Measurements from ENCODE around the gene PRKRA.
"Not testable (repeated sequence)": the region's sequence is repeated elsewhere in the genome, so short reads cannot be mapped to it uniquely, and the experiment has no call there.

PRKRA gene

GRCh38 chr2:178457390-178457886, 6.5 kb upstream of the PRKRA start:
- DNase-seq: no peak

- peak in 2 of 14 donors; percentile 2 to 3 for DNase-seq
Measured at GRCh38 chr2:178455947-178456346, 5.0 kb upstream of the PRKRA start.

GRCh38 chr2:178452870-178453269, 1.9 kb upstream of the PRKRA start:
- no peak for DNase-seq

GRCh38 chr2:178452334-178452733, 1.4 kb upstream of the PRKRA start:
- no peak for DNase-seq

GRCh38 chr2:178450524-178450773, 526 bp downstream of the PRKRA start:
- peak in 1 of 14 donors; percentile 59 for DNase-seq

DNA sequence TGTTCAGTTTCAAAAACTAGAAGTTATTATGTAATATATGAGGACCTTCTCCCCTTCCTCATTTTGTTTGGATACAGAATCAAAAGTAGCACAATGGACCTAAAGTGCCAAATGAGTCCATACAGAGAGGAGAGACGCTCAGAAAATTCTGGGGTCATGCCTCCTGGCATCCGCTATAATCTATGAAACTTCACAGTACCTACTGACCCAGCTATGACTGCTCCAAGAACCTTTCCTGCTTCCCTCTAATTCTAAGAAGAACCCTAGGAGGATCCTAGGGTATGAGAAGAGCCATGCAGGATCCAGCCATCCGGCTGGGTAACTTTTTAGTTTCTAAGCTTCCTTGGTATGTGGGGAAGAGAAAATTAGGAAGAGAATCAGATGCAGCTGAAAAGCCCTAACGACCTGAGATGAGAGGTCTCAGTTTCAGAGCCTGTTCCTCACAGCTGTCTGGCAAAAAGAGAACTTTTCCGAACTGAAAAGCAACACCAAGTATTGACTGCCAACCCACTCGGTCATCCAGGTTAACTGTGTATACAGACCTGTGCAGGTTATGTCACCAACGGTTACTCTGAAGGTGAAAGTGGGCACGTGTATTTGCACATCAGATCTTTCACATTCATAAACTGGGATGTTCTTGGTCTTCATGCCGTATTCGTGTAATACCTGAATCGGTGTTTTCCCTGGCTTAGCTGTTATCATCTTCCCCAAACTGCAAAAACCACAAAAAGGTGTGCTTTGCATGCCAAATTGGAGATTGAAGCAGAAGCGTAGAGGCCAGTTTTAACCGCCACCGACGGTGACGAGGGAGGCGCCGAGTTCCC, 1.1 kb downstream of the PRKRA start:
- peak in 4 of 14 donors; percentile 16 to 47 (median 22) for DNase-seq

DNA sequence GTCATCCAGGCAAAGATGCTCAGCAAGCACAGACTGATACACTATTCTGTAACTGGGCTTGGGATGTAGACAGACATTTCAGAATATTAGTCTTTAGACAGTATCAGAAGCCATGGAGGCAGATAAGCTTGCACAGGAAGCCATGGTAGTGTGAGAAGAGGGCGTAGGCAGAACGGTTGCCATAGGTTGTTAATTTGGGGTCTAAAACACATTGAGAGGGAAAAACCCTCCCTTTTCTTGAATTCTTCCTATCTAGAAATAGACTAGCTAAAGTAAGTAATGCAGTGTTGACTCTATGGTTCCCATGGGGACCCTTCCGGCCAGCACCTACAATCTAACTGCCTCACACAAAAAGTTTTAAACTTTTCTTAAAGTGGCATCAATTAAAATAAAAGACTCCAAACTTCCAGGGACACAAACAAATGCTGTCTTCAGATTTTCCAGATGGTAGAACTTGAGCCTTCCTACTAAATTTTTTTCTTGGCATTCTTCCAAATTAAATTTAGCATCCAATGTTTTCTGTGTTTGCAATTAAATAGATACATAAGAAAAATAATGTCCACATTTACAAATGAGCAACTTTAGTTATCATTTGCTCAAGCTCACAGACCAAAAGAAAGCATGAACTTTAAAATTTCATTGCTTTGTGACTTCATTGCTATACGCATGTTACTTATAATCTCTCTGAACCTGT, 1.9 kb downstream of the PRKRA start:
- no peak for DNase-seq

DNA sequence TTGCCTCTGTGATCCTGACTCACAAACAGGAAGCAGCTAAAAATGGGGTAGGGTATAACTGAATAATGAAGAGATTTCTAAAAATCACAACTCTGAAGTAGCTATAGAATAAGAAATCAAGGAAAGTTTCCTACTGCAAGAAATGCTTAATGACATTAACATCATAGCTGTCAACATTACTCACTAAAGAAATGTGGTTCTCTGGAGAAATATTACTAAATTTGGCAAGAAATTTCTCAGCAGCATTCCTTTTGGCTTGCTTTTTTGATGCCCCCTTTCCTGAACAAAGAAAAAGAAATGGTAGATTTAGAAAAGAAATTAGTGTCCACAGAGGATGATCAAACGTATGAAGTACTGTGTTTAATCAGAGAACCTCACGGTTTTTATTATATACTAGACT, 9.5 kb downstream of the PRKRA start:
- no peak for DNase-seq

GRCh38 chr2:178436662-178437061, 14.3 kb downstream of the PRKRA start:
- DNase-seq: no peak

DNA sequence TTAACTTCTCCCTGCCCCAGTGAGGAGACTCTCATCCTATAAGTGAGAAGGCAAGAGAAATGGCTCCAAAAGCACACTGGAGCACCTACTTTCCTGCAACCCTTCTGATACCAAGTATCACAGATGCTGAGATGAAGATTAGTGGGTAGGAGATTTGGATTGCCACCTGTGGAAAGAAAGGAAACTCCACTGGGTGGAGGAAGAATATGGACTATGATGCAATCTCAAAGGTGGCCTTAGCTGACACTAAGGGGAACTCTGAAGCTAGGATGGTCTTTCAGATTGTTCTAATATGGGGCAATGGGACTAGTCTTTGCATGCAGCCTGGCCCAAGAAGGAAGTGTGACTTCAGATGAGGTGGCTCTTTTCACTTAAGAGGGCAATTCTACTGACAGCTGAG, 21.6 kb downstream of the PRKRA start:
- DNase-seq: no peak

GRCh38 chr2:178428396-178428806, 22.6 kb downstream of the PRKRA start:
- DNase-seq: no peak

DNA sequence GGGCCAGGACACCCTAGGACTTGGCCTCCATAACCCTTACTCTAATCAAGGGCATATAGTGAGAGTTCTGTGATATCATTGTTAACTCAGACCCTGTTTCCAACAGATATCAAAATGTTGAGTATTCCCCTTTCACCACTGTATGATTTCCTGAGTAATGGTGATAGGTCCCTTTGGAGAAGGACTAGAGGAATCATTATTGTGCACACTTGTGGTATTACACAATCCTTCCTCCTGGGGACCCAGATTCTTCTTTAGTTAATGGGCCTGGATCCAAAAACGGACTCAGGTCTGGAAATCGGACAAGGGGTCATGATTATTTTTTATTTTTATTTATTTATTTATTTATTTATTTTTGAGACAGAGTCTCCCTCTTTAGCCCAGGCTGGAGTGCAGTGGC, 23.5 kb downstream of the PRKRA start:
- DNase-seq: no peak

DNA sequence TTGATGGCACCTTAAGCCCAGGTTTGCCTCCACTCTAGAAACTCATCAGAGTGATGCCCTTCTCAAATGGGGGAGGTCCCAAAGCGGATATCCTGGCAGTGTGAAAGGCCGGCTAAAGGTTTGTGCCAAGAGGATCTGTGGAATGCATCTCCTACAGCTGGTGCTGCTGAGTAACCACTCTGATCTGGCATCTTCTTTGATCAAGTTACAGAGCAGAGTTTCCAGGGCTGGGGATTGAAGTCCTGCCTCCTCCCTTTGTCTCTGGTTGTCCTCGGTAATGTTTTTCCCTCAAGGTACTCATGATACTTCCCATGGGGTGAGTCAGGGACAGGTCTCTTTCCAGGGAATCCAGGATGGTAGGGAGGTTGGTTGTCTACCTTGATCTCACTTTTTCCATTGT, 24.6 kb downstream of the PRKRA start:
- DNase-seq: no peak

DNA sequence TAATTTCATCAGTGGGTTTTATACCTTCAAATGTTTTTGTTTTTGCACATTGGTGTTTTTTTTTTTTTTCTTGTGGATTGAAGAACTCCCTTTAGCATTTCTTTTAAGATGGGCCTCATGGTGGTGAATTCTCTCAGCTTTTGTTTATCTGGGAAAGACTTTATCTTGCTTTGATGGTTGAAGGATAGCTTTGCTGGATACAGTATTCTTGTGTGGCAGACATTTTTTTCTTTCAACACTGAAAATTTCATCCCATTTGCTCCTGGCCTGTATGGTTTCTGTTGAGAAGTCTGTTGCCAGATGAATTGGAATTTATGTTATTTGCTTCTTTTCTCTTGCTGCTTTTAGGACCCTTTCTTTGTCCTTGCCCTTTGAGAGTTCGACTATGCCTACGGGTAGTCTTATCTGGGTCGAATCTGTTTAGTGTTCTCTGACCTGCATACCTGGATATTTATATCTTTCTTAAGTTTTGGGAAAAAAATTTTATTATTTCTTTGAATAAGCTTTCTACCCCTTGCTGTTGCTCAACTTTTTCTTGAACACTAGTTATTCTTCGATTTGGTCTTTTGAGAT, 25.6 kb downstream of the PRKRA start:
- no peak for DNase-seq

DNA sequence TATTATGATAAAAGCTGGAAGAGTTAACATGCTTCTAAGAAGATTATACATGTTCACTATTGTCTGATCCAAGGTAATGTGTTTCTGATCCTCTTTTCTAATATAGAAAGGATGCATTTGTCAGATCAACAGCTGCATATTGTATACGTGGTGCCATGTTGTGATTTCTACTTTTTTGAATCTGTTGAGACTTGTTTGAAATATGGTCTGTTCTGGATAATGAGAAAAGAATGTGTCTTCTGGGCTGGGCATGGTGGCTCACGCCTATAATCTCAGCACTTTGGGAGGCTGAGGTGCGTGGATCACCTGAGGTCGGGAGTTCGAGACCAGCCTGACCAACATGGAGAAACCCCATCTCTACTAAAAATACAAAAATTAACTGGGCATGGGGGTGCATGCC, 27.2 kb downstream of the PRKRA start:
- not testable (repeated sequence) for DNase-seq

GRCh38 chr2:178422097-178422496, 28.9 kb downstream of the PRKRA start:
- no peak for DNase-seq

DNA sequence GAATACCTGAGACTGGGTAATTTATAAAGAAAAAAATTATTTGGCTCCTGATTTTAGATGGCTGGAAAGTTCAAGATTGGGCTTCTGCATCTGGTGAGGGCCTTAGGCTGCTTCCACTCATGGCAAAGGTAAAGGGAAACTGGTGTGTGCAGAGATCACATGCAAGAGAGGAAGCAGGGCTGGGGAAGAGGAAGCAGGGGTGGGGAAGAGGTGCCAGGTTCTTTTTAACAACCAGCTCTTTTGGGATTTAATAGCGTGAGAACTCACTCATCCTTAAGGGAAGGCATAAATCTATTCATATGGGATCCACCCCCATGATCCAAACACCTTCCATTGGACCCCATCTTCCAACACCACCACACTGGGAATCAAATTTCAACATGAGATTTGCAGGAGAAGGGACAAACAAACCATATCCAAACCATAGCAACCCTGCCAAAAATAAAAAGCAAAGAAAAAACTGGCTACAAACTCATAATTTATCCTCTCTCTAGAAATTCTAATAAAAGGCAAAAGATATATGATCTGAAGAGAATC, 30.4 kb downstream of the PRKRA start:
- no peak for DNase-seq

- DNase-seq: no peak
Measured at GRCh38 chr2:178419123-178419522, 31.9 kb downstream of the PRKRA start.

DNA sequence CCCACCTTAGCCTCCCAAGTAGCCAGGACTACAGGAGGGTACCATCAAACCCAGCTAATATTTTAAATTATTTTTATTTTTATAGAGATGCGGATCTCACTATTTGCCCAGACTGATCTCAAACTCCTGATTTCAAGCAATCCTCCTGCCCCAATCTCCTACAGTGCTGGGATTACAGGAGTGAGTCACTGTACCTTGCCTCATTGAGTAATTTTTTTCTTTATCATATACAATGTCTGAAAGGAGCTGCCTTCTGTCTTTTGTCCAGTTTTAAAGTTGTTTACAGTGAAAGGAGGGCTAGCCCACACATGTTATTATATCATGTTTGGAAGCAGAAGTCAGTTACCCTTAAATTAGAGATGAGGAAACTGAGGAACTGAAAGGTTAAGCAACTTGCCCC, 32.5 kb downstream of the PRKRA start:
- DNase-seq: no peak

- DNase-seq: no peak
Measured at GRCh38 chr2:178417916-178418315, 33.1 kb downstream of the PRKRA start.

- no peak for DNase-seq
Measured at GRCh38 chr2:178415979-178416378, 35.0 kb downstream of the PRKRA start.

DNA sequence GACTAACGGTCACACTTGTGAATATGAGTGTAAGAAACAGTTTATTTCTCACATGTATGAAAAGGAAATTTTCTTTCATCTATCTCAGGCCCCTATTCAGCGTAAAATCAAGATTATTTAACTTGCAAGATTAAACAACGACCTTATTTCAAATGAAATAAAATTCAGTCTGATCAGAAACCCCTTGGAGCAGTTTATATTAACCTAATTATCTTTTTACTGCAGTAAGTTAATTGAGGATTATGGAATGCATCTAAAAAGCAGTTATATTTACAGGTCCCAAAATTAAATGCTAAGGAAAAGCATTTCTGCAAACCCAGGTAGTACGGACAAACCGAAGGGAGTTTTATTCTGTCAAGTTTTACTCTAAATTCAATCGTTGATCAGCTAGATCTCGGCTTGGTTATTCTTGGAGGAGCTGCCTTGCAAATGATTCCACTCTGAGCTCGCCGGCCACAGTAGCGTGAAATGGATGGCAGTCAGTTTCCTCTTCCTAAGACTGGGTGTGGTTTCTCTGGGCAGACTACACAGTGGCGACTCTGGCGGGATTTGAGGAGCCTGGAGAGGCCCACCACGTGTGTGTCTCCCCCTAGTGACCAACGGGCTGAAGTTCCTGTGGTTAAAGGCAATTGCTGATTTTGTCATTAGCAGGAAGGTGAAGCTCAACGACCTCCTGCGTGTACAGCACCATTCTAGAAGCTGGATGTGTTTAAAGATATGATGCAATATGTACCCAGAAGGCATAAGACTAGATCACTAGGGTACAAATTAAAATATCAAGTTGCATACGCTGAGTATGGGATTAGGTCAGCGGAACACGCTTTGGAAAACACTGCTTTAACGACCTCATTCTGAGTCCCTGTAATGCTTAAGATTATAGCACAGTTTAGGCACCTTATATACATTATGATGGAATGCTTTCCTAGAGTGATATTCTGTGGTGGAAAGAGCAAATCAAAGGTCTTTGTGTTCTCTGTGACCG, 36.4 kb downstream of the PRKRA start:
- DNase-seq: peak; percentile 10 to 89 (median 76)
